ENCODE measurements around the gene OR56A1.
"Not testable (repeated sequence)": the region's sequence is repeated elsewhere in the genome, so short reads cannot be mapped to it uniquely, and the experiment has no call there.

The OR56A1 gene, protein sequence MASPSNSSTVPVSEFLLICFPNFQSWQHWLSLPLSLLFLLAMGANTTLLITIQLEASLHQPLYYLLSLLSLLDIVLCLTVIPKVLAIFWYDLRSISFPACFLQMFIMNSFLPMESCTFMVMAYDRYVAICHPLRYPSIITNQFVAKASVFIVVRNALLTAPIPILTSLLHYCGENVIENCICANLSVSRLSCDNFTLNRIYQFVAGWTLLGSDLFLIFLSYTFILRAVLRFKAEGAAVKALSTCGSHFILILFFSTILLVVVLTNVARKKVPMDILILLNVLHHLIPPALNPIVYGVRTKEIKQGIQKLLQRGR

GRCh38 chr11:6030708-6031405 lies at the start of gene OR56A1:
Gene OR56A1 (minus strand): TSS chr11:6030758. CDS start chr11:6027692, 3,066 bp downstream.
- TF ChIP-seq ZFX (IDR thresholded peaks at IDR 0.05; ENCODE audit: borderline replicate concordance) (no peak), CTCF (IDR thresholded peaks at IDR 0.05) (no peak)

GRCh38 chr11:6079463-6079862 lies 48.9 kb upstream of the OR56A1 start:
- no peak overlapping the region for H3K27ac ChIP-seq
- TF ChIP-seq CTCF (IDR thresholded peaks at IDR 0.05) (no peak), ZFX (IDR thresholded peaks at IDR 0.05; ENCODE audit: borderline replicate concordance) (no peak)

More at GRCh38 chr11:6030708-6031405, at the start of gene OR56A1:
- H3K27ac ChIP-seq: no peak within 1 kb of the TSS

GRCh38 chr11:6077723-6078122 lies 47.2 kb upstream of the OR56A1 start:
- TF ChIP-seq ZFX (IDR thresholded peaks at IDR 0.05; ENCODE audit: borderline replicate concordance) (no peak), CTCF (IDR thresholded peaks at IDR 0.05) (no peak)

GRCh38 chr11:6076443-6076842 lies 45.9 kb upstream of the OR56A1 start:
- H3K27ac ChIP-seq: not testable (repeated sequence)

More at GRCh38 chr11:6077723-6078122, 47.2 kb upstream of the OR56A1 start:
- no peak overlapping the region for H3K27ac ChIP-seq

DNA sequence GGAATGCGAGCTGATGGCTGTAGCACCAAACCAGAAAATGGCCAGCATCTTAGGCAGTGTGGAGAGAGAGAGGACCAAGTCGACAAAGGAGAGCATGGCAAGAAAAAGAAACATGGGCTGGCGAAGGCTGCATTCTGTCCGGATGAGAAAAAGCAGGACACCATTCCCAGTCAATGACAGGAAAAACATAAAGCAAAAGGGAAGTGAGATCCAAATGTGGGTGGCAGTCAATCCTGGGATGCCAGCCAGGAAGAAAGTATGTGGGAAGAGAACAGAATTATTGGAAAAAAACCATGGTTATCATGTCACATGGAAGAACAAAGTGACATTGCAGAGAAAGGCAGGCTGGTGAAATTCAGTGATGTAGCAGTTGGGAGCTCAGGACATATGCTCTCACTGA lies 36.9 kb upstream of the OR56A1 start:
- TF ChIP-seq ZFX (IDR thresholded peaks at IDR 0.05; ENCODE audit: borderline replicate concordance) (no peak), CTCF (IDR thresholded peaks at IDR 0.05) (no peak)
- no peak overlapping the region for H3K27ac ChIP-seq

DNA sequence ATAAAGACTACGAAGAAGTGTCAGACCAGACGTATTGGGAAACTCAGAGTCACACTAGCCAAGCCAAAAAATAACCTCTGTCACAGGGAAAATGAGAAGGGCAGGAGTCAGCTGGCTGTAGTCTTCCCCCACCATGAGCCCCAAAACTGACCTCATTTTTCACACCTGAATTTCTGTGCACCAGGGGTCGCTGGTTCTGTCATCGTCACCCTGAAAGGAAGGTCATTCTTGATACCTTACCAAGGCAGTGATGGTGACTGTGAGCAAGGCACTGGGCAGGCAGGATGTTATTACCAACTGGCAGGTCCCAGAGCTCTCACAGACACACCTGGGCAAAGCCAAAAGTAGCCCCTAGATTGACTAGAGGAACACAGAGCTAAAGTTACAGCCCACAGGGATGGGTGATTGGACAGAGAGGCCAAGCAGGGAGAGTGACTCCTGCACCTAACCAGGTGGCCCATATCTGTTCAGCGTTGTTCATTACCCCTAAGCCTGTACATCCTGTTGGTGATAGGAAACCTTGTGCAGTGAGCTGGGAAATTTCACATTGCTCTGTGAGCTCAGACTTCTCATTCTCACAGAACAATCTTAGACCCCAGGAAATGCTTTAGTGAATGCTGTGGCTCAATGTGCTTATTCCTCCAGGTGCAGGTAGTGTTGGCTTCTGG lies 32.3 kb upstream of the OR56A1 start:
- no peak for TF ChIP-seq CTCF (IDR thresholded peaks at IDR 0.05)
- no peak for TF ChIP-seq ZFX (IDR thresholded peaks at IDR 0.05; ENCODE audit: borderline replicate concordance)
- H3K27ac ChIP-seq: no peak overlapping the region

- TF ChIP-seq ZFX (IDR thresholded peaks at IDR 0.05; ENCODE audit: borderline replicate concordance) (no peak), CTCF (IDR thresholded peaks at IDR 0.05) (no peak)
- H3K27ac ChIP-seq: no peak overlapping the region
Measured at GRCh38 chr11:6061475-6061874, 30.9 kb upstream of the OR56A1 start.

Data from 22Rv1 (cell line).